Stimulated activated CD4-positive, alpha-beta T cell treated with anti-CD3 and anti-CD28 coated beads, Interleukin-1b, Interleukin-23, amount 100 ng/mL, for 24 hours (primary cell): ENCODE measurements around the gene FAM163B.

Experiments used
- DNase-seq, 4 experiments: peaks; one replicate each; pipeline ENCODE4 v3.0.0-alpha.2; 2020; ENCODE audit warnings: low read depth in 4 of 4, low spot score in 1 of 4

The FAM163B gene

DNA sequence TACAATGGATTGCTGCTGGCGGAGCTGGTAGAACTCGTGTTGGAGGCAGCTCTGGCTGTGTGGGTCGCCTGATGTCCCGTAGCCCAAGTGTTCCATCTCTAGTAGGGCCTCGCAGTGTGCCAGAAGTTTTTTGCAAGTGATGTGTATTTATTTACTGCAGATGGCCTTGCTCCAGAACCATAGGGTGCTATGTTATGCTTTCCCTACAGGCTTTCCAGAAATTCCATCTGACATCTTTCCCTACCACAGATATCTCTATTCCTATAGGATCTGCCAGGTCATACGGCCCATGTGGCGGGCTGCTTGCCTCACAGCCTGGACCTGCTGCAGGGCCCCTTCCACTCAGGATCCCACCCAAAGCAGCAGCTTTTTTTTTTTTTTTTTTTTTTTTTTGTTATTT lies 57.7 kb downstream of the FAM163B start:
- DNase-seq, result no peak

- DNase-seq, result no peak
Observed at GRCh38 chr9:133547116-133547515, 62.1 kb downstream of the FAM163B start.

DNA sequence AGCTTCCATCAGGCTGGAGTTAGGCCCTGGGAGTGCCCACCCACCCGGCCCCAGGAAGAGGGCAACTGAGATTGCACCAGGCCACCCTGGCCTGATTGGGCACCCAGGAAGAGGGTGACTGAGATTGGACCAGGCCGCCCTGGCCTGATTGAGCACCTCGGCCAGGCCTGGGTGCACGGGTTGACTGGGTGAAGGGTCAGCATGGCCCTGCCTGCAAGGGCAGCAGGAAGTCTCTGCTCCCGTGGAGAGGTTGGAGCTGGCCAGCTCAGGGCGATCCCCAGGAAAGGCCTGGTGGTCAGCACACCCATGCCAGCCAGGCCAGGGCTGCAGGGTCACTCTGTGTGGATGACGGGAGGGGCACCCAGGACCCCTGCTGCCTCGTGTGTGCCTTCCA lies 62.9 kb downstream of the FAM163B start:
- no peak for DNase-seq

- DNase-seq, result no peak
Observed at GRCh38 chr9:133545494-133546286, 63.5 kb downstream of the FAM163B start.

GRCh38 chr9:133543772-133544467 lies 65.3 kb downstream of the FAM163B start:
- no peak for DNase-seq

GRCh38 chr9:133542002-133542401 lies 67.2 kb downstream of the FAM163B start:
- DNase-seq, result no peak

DNA sequence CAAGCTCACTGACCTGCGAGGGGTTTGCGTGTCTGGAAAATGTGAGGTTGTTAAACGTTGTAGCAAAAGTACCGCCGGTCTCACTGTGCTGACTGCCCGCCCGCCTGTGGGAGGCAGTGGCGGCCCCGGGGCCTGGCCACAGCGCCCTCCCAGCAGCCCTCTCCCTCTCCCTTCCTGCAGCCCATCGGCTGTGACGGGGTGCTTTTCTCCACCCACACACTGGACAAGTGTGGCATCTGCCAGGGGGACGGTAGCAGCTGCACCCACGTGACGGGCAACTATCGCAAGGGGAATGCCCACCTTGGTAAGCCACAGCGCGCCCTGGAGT lies 68.5 kb downstream of the FAM163B start:
- DNase-seq, result no peak

DNA sequence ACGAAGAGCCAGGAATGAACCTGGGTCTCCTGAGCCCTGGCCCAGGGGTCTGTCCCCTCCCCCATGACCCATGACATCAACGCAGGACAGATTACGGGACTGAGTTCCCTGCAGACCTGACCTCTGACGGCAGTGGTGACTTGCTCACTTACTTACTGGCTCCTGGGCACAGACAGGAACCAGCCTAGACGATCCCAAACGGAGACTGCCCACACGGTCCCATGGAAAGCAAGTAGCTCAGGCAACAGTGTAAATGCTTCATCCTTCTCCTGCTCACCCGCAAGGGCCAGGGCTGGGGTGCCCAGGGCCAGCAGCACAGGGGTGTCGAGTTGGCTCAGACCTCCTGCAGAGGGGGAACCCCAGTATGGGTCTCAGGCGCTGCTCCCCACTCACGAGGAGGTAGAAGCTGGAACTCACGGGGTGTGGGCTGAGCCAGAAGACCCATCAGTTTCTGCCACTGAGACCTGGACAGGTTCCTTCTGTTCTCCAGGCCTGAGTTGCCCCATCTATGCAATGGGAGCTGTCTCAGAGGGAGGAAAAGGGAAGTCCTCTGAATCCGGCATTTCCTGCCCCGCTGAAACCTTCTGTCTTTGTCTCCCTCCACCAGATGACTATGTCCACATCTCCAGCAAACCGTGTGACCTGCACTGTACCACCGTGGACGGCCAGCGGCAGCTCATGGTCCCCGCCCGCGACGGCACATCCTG lies 69.0 kb downstream of the FAM163B start:
- DNase-seq, result no peak

GRCh38 chr9:133538851-133539833 lies 70.0 kb downstream of the FAM163B start:
- no peak for DNase-seq

DNA sequence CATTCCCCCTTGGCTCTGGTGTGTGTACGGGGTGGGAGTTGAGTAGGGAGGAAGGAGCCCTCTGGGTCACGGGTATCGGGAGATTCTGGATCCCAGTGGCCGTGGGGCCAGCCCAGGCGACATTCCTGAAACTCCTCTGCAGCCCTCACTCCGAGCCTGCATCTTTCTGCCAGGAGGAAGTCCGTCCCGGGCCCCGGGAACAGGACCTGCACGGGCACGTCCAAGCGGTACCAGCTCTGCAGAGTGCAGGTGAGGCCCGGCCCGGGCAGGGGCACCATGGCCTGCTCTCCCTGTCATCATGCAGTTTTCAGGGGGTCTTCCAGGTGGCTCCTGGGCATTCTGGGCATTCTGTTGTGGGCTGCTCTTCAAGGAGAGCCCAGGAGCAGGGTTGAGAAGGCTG lies 71.0 kb downstream of the FAM163B start:
- DNase-seq, result no peak

DNA sequence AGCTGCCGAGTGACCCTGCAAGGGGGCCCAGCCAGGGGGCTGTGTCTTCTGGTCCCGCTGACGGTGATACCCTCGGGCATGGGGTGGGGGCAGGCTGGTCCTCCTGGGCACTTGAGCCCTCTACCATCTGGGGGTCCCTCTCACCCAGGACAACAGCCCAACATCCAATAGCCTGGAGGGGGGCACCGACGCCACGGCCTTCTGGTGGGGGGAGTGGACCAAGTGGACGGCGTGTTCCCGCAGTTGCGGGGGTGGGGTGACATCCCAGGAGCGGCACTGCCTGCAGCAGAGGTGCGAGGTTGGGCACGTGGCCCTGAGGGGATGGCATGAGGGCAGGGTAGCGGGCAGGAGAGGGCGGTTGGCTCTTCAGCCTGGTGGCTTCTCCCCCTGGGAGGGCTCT lies 71.9 kb downstream of the FAM163B start:
- no peak for DNase-seq

DNA sequence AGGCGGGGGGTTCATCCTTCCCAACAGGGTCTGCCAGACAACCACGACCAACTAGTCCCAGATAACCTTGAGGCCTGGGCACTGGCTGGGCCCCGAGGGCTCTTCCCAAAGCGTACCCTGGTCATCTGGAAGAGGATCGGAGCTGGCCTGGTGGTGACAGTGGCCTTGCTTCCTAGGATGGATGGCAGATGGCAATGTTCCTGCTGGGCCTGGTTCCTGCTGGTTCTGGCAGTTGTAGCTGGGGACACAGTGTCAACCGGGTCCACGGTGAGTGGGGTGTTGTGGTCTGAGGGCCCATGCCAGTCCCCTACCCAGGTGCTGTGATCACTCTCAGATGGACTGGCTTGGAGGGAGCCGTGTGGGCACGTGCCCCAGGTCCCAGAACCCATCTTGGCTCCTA lies 72.7 kb downstream of the FAM163B start:
- DNase-seq, result no peak

DNA sequence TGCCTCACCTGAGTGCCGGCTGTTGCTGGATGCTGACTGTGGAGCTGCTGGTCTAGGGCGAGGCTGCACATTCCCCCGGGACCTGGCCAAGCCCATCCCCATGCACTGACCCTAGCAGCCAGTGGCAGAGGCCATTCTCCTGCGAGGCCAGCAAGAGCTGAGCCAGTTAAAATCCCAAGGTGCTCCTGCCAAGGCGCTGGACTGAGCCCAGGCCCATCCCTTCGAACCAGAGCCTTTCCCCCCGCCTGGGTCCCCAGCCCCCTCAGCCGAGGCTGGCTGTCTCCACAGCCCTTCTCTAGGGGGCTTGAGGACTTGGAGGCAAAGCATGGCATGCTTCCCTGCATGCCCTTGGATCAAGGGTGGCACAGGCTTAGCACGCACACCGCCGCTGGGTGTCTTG lies 73.1 kb downstream of the FAM163B start:
- DNase-seq, result no peak

DNA sequence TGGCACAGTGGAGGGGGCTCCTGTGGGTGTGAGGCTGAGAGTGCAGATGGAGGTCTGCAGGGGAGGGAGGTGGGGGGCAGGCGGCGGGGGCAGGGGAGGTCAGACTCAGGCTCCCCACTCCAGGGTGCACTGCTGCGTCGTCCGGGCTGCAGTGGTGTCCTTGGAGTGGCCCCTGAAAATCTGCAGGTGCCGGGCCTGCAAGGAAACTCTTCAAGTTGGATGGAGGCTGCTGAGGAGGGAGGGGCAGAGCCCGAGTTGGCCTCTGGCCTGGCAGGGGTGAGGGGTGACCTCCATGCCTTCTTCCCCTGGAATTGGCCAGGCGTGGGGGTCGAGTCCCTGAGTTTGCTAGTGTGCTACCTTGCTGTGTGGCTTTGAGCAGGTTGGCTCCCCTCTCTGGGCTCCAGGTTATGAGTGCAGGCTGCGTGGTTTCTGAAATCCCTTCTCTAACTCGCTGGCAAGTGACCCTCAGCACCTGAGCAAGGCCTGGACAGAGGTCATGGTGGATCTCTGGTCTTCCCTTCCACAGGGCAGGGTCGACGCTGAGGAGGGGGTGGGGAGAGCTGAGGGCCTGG lies 73.8 kb downstream of the FAM163B start:
- DNase-seq, result no peak

- DNase-seq, result peak in 2 of 4 experiments; percentile 18 to 28
Observed at GRCh38 chr9:133534346-133535291, 74.6 kb downstream of the FAM163B start, which contains the start of gene ADAMTSL2. Gene ADAMTSL2 (plus strand): TSS chr9:133534704. CDS start chr9:133536713, 2,009 bp downstream.

- DNase-seq, result no peak
Observed at GRCh38 chr9:133533857-133534256, 75.3 kb downstream of the FAM163B start.

DNA sequence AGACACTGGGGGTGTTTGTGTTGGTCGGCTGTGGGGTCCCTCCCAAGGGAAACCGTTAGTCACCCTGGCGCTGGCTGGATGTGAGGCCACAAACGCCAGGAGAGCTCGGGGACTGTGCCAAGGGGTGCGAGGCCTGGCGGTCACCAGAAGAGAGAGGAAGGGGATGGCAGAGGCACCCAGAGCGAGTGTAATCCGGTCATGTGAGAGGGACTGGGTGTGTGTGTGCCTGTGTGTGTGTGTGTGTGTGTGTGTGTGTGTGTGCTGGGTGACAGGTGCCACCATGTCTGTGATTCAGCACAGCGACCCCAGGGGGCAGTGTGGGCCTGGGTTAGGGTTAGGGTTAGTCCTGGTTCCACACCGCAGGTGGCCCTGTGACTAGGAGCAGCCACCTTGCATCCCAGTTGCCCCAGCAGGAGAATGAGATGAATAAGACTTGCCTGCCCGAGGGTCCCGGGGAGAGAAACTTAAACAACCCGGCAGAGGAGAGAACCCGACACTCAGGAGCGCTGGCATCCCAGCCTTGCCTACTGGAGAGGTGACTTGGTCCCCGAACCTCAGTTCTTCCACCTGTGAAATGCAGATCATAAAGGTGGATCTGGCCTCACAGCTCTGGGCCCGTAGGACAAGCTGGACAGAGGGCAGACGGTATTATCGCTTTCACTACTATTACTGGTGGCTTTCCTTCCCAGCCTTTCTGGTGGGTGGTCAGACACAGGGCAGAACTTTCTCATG lies 76.1 kb downstream of the FAM163B start:
- peak in 3 of 4 experiments; percentile 49 to 68 (median 55) for DNase-seq

GRCh38 chr9:133531293-133531692 lies 77.9 kb downstream of the FAM163B start:
- DNase-seq, result no peak

DNA sequence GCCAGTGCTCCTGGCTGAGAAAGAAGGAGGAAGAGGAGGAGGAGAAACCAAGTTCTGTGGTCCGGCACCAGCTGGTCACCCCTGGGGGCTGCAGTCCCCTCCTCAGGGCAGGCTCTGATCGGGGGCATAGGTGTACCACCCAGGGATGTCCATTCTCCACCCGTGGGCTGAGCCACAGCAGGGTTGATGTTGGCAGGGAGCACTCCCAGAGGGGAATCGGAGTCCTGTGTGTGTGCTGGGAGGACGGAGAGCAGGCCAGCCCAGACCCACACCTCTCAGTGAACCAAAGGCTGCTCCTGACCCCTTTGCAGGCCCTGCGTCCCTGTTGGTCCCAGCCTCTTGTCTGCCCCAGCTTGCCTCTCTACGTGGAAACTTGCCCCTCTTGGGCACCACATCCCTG lies 79.3 kb downstream of the FAM163B start:
- DNase-seq, result no peak
